ENCODE data around the gene ACE2. TPM values are rescaled to one million over a fixed set of nuclear protein-coding genes. Genes with fewer than 3 reads are reported as not detected.

ACE2 gene
- total and polyA plus RNA-seq, 2 donors (not counting 3 experiments of a cell fraction or from before 2014, with no cell fraction given): not detected

DNA sequence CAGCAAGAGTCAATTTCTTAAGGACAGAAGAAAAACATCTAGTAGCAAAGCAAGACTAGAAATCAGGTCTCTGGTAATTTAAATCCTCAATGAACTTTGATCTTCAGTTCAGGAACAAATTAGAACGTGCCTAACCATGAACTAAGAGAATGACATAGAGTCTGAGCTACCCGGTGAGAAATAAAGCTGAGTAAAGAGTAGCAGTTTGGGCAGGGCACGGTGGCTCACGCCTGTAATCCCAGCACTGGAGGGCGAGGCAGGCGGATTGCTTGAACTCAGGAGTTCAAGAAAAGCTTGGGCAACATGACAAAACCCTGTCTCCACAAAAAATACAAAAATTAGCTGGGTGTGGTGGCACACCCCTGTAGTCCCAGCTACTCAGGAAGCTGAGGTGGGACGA is 37.7 kb downstream of the ACE2 start:
- TF ChIP-seq, protein P1, sequence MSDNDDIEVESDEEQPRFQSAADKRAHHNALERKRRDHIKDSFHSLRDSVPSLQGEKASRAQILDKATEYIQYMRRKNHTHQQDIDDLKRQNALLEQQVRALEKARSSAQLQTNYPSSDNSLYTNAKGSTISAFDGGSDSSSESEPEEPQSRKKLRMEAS (IDR thresholded peaks at IDR 0.05; ENCODE audit: insufficient read depth, insufficient read length): no peak
- TF ChIP-seq POLR2A (IDR thresholded peaks at IDR 0.05; ENCODE audit: low read depth, low read length): no peak
- TF ChIP-seq EZH2 (IDR thresholded peaks at IDR 0.05; ENCODE audit: borderline replicate concordance, low read depth, low read length, severe bottlenecking): no peak
- TF ChIP-seq, protein P2, sequence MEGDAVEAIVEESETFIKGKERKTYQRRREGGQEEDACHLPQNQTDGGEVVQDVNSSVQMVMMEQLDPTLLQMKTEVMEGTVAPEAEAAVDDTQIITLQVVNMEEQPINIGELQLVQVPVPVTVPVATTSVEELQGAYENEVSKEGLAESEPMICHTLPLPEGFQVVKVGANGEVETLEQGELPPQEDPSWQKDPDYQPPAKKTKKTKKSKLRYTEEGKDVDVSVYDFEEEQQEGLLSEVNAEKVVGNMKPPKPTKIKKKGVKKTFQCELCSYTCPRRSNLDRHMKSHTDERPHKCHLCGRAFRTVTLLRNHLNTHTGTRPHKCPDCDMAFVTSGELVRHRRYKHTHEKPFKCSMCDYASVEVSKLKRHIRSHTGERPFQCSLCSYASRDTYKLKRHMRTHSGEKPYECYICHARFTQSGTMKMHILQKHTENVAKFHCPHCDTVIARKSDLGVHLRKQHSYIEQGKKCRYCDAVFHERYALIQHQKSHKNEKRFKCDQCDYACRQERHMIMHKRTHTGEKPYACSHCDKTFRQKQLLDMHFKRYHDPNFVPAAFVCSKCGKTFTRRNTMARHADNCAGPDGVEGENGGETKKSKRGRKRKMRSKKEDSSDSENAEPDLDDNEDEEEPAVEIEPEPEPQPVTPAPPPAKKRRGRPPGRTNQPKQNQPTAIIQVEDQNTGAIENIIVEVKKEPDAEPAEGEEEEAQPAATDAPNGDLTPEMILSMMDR (IDR thresholded peaks at IDR 0.05; ENCODE audit: extremely low read depth in 1 of 2, insufficient read depth in 1 of 2, low read depth in 1 of 2, low read length in 2 of 2): no peak
- TF ChIP-seq JUN (IDR thresholded peaks at IDR 0.05; ENCODE audit: borderline replicate concordance, insufficient read depth, insufficient read length, low read depth): no peak
- no peak for TF ChIP-seq MYC (IDR thresholded peaks at IDR 0.05; ENCODE audit: low read depth, low read length)
- no peak for TF ChIP-seq GATA2 (IDR thresholded peaks at IDR 0.05; ENCODE audit: insufficient read depth, insufficient read length, low read depth, low read length)
- no peak for TF ChIP-seq POLR2AphosphoS5 (IDR thresholded peaks at IDR 0.05; ENCODE audit: insufficient read depth, low read depth, low read length)
- no peak for TF ChIP-seq FOS (IDR thresholded peaks at IDR 0.05; ENCODE audit: borderline replicate concordance, insufficient read depth, low read length)
- ChIA-PET CTCF (interaction anchor here (1.1 to 2.7 kb wide), 2 partner anchors 70 to 213 kb away, joined by 3 to 22 read pairs; partner anchors contain the start of gene PIR), POLR2A (no interaction called here)
- FAIRE-seq: no peak
- H3K9me3 ChIP-seq (replicated peaks; ENCODE audit: control insufficient read depth, insufficient read depth, low read length): no peaks in the 10 kb centered on the region
- H3K4me1 ChIP-seq (ENCODE audit: control insufficient read depth, extremely low read depth, insufficient read depth, low read length): peaks cover 24% of the 10 kb centered on the region
- no peak overlapping the region for H2AFZ ChIP-seq (ENCODE audit: low read depth, low read length)
- no peak overlapping the region for H3K4me2 ChIP-seq (ENCODE audit: insufficient read depth, low read length)
- H3K79me2 ChIP-seq (ENCODE audit: control insufficient read depth, insufficient read depth, low read length): no peaks in the 10 kb centered on the region
- H4K20me1 ChIP-seq (replicated peaks; ENCODE audit: control insufficient read depth, extremely low read depth, insufficient read depth, low read length): no peaks in the 10 kb centered on the region
- H3K4me3 ChIP-seq (replicated peaks in 1 of 3; ENCODE audit: insufficient read depth in 1 of 3, low read depth in 1 of 3, low read length in 3 of 3): no peak overlapping the region
- H3K27ac ChIP-seq (ENCODE audit: insufficient read depth, low read depth, low read length): no peak overlapping the region
- H3K27me3 ChIP-seq (ENCODE audit: control insufficient read depth in 2 of 2, insufficient read depth in 2 of 2, low read length in 2 of 2): no peaks in the 10 kb centered on the region
- no TSS peak for BruUV-seq (replicated peaks)
- H3K9me1 ChIP-seq (replicated peaks; ENCODE audit: control insufficient read depth, extremely low read depth, insufficient read depth, low read length): no peaks in the 10 kb centered on the region
- DNase-seq (ENCODE audit: low read depth, low spot score): no peak
- dilution Hi-C loops (cut with MboI; ENCODE audit: extremely low pct_ligation_motif_present, low sequenced_read_pairs) (no loop called here), intact Hi-C loops (cut with micrococcal nuclease) (no loop called here)
- H3K36me3 ChIP-seq (ENCODE audit: control insufficient read depth in 2 of 2, extremely low read depth in 1 of 2, insufficient read depth in 2 of 2, low read length in 2 of 2): no peaks in the 10 kb centered on the region
- H3K9ac ChIP-seq (replicated peaks; ENCODE audit: extremely low read depth, insufficient read depth, low read length): no peak overlapping the region

All from endothelial cell of umbilical vein (primary cell).